PC-9 (cell line): Measurements from ENCODE around the gene AHSG. TPM values are rescaled to one million over a fixed set of nuclear protein-coding genes. Genes with fewer than 3 reads are reported as not detected.

Experiments used
- BruUV-seq: library from RNA; stranded (reverse); fragments of 400-500 nt; replicated peaks from 2 replicates; lab custom pipeline; 2021; lab: Mats Ljungman, UMichigan
- CTCF ChIA-PET: fragments of 300-600 bp; sonication (Branson Sonifier 250); formaldehyde crosslinking; loops from one replicate; lab custom pipeline; 2022; ENCODE audit warnings: antibody characterized with exemption; lab: Charles Lee
- POLR2A ChIA-PET: fragments of 300-600 bp; sonication (Branson Sonifier 250); formaldehyde crosslinking; loops from one replicate; lab custom pipeline; 2022; ENCODE audit warnings: antibody characterized with exemption; ENCODE audit not compliant: unreplicated experiment; lab: Charles Lee
- DNase-seq, 2 experiments: peaks; one replicate each; pipeline versions ENCODE4 v3.0.0 to v3.0.0-alpha.2; 2015 to 2022; ENCODE audit warnings: mixed read lengths in 1 of 2
- H2AFZ ChIP-seq: fragments of 200-600 bp; sonication (generic); 2 replicates; pipeline ENCODE4 v1.8.1; 2017; ENCODE audit warnings: antibody characterized with exemption
- H3F3A ChIP-seq: fragments of 200-600 bp; sonication (generic); 2 replicates; pipeline ENCODE4 v1.8.1; 2017; ENCODE audit warnings: antibody characterized with exemption, mild to moderate bottlenecking, low read depth; ENCODE audit not compliant: insufficient read depth
- H3K27ac ChIP-seq: fragments of 200-600 bp; sonication (generic); 2 replicates; pipeline ENCODE4 v1.6.1; 2016; ENCODE audit warnings: mixed run types
- H3K27me3 ChIP-seq: fragments of 200-600 bp; sonication (generic); 2 replicates; pipeline ENCODE4 v1.6.1; 2016; ENCODE audit warnings: low read depth, mixed run types; ENCODE audit not compliant: insufficient read depth
- H3K36me3 ChIP-seq: fragments of 200-600 bp; sonication (generic); 2 replicates; pipeline ENCODE4 v1.6.1; 2016; ENCODE audit warnings: low read depth, mixed run types
- H3K4me1 ChIP-seq: fragments of 200-600 bp; sonication (generic); replicated peaks from 2 replicates; pipeline ENCODE4 v1.6.1; 2016; ENCODE audit warnings: mixed run types; ENCODE audit not compliant: insufficient read depth
- H3K4me2 ChIP-seq: fragments of 200-600 bp; sonication (generic); 2 replicates; pipeline ENCODE4 v1.6.1; 2017; ENCODE audit warnings: mixed run types
- H3K4me3 ChIP-seq: fragments of 200-600 bp; sonication (generic); 2 replicates; pipeline ENCODE4 v1.6.1; 2016; ENCODE audit warnings: mixed run types
- H3K79me2 ChIP-seq: fragments of 200-600 bp; sonication (generic); 2 replicates; pipeline ENCODE4 v1.6.1; 2017; ENCODE audit warnings: low read depth, mixed run types
- H3K9me2 ChIP-seq: fragments of 200-600 bp; sonication (generic); 2 replicates; pipeline ENCODE4 v1.8.1; 2017; ENCODE audit warnings: mild to moderate bottlenecking; ENCODE audit not compliant: insufficient read depth
- H3K9me3 ChIP-seq: fragments of 200-600 bp; sonication (generic); 2 replicates; pipeline ENCODE4 v1.8.1; 2016; ENCODE audit warnings: low read depth; ENCODE audit not compliant: insufficient read depth
- H4K20me1 ChIP-seq: fragments of 200-600 bp; sonication (generic); 2 replicates; pipeline ENCODE4 v1.8.1; 2017; ENCODE audit not compliant: insufficient read depth
- CTCF ChIP-seq: fragments of 200-600 bp; sonication (generic); conservative IDR thresholded peaks from 2 replicates; pipeline ENCODE4 v1.6.1; 2017; ENCODE audit warnings: mixed run types, antibody characterized with exemption, mild to moderate bottlenecking, moderate library complexity
- EZH2 ChIP-seq: fragments of 200-600 bp; sonication (generic); IDR thresholded peaks from 2 replicates; pipeline ENCODE4 v1.8.0; 2017; ENCODE audit warnings: antibody characterized with exemption, low read depth
- intact Hi-C: fragments of 100-400 bp; cut with micrococcal nuclease; formaldehyde crosslinking; loops from one replicate; pipeline ENCODE4 v1.10.0; 2022; ENCODE audit not compliant: unreplicated experiment
- total RNA-seq: library from RNA; stranded (reverse); gene quantifications from 2 replicates; pipeline ENCODE4 v1.2.3, GENCODE V29; 2021

Gene AHSG
- total RNA-seq, 1 experiment from 2014 or later: not detected

- Histone ChIP-seq H3K27me3 (no peaks in the 10 kb centered on the region), H3K9me3 (no peaks in the 10 kb centered on the region), H4K20me1 (no peaks in the 10 kb centered on the region), H3F3A (peaks cover 12% of the 10 kb centered on the region; the same call in 1 of the 2 replicates), H3K79me2 (no peaks in the 10 kb centered on the region), H3K9me2 (no peaks in the 10 kb centered on the region), H3K4me3 (no peak overlapping the region), H3K4me2 (peak overlapping the region; percentile 58), H2AFZ (no peak overlapping the region; the same call in 1 of the 2 replicates), H3K4me1 (peaks cover 26% of the 10 kb centered on the region), H3K36me3 (no peaks in the 10 kb centered on the region), H3K27ac (no peak overlapping the region)
- TF ChIP-seq CTCF: no peak
- TF ChIP-seq EZH2: no peak
- ChIA-PET CTCF (interaction anchor here (1.0 to 2.0 kb wide), 2 partner anchors 28 to 140 kb away, joined by 3 to 8 read pairs; no protein-coding TSS in a partner anchor), POLR2A (no interaction called here)
- no TSS peak for BruUV-seq
- intact Hi-C loops: loop anchor here (2.0 kb wide), 1 partner anchor 28 kb away; no protein-coding TSS in a partner anchor
- peak; percentile 74 to 90 for DNase-seq
These were observed 31.8 kb downstream of the AHSG start for GRCh38 chr3:186644683-186645082.

DNA sequence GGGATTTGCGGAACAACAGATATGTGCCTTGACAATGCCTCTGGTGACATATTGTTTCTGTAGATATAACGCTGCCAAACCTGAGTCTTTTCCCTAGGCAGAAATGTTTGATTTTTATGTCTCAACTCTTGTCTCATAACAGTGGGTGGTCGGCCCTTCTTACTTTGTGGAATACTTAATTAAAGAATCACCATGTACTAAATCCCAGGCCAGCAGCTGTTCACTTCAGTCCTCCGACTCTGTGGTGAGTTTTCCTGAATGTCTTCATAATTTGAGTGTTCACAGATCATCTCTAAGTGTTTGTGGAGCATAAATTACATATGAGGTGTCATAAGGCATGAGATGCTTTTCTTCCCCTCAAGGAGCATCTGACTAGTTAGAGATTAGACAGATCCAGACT is 33.2 kb downstream of the AHSG start:
- H2AFZ ChIP-seq: no peak overlapping the region
- no peaks in the 10 kb centered on the region for H3K36me3 ChIP-seq
- ChIA-PET POLR2A (no interaction called here), CTCF (no interaction called here)
- no TSS peak for BruUV-seq
- intact Hi-C loops: no loop called here
- DNase-seq: no peak
- TF ChIP-seq EZH2: no peak
- TF ChIP-seq CTCF: no peak
- peaks cover 14% of the 10 kb centered on the region for H3K4me1 ChIP-seq
- no peak overlapping the region for H3K27ac ChIP-seq
- no peaks in the 10 kb centered on the region for H3K27me3 ChIP-seq
- H3F3A ChIP-seq: 0 out of 2 replicates have a peak, but pooled peaks cover 6% of the 10 kb centered on the region
- no peak overlapping the region for H3K4me2 ChIP-seq
- no peak overlapping the region for H3K4me3 ChIP-seq
- H4K20me1 ChIP-seq: no peaks in the 10 kb centered on the region
- no peaks in the 10 kb centered on the region for H3K79me2 ChIP-seq
- H3K9me2 ChIP-seq: no peaks in the 10 kb centered on the region
- no peaks in the 10 kb centered on the region for H3K9me3 ChIP-seq

DNA sequence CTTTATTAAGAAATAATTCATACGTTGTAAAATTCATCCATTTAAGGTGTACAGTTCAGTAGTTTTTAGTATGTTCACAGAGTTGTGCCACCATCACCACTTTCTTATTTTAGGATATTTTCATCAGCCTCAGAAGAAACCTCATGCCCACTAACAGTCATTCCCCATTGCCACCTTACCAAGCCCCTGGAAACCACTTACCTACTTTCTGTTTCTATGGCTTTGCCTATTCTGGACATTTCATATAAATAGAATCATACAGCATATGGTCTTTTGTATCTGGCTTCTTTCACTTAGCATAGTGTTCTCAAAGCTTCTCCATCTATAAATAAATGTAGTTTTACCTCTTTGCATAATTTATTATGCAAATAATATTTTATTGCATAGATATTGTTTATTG is 34.0 kb downstream of the AHSG start:
- Histone ChIP-seq H3K4me2 (no peak overlapping the region), H3K4me1 (peaks cover 14% of the 10 kb centered on the region), H3K27ac (no peak overlapping the region), H3K36me3 (no peaks in the 10 kb centered on the region), H3F3A (0 out of 2 replicates have a peak, but pooled peaks cover 6% of the 10 kb centered on the region), H3K9me2 (no peaks in the 10 kb centered on the region), H3K27me3 (no peaks in the 10 kb centered on the region), H3K4me3 (no peak overlapping the region), H2AFZ (no peak overlapping the region), H3K9me3 (no peaks in the 10 kb centered on the region), H4K20me1 (no peaks in the 10 kb centered on the region), H3K79me2 (no peaks in the 10 kb centered on the region)
- no peak for DNase-seq
- intact Hi-C loops: no loop called here
- TF ChIP-seq CTCF: no peak
- TF ChIP-seq EZH2: no peak
- no TSS peak for BruUV-seq
- POLR2A ChIA-PET: no interaction called here
- CTCF ChIA-PET: interaction anchor here (0.6 kb wide), 1 partner anchor 51 kb away, joined by 7 read pairs; no protein-coding TSS in a partner anchor
